Hepatocyte (in vitro differentiated cells): ENCODE results near the gene DIP2C. TPM values are rescaled to one million over a fixed set of nuclear protein-coding genes. Genes with fewer than 3 reads are reported as not detected.

ENCODE experiments used
- DNase-seq: peaks from one replicate; pipeline ENCODE4 v3.0.0-alpha.2; 2016; ENCODE audit warnings: low spot score
- H2AFZ ChIP-seq: fragments of 200-600 bp; sonication (generic); 2 replicates; pipeline ENCODE4 v1.6.0; 2016; ENCODE audit warnings: antibody characterized with exemption, mild to moderate bottlenecking
- H3K27ac ChIP-seq: fragments of 200-600 bp; sonication (generic); 2 replicates; pipeline ENCODE4 v1.5.1; 2016; ENCODE audit warnings: mild to moderate bottlenecking
- H3K27me3 ChIP-seq: fragments of 200-600 bp; sonication (generic); 2 replicates; pipeline ENCODE4 v1.6.1; 2016
- H3K36me3 ChIP-seq: fragments of 200-600 bp; sonication (generic); replicated peaks from 2 replicates; pipeline ENCODE4 v1.5.1; 2016; ENCODE audit warnings: low read depth; ENCODE audit not compliant: insufficient read depth
- H3K4me1 ChIP-seq: fragments of 200-600 bp; sonication (generic); 2 replicates; pipeline ENCODE4 v1.5.1; 2016; ENCODE audit warnings: mild to moderate bottlenecking, moderate library complexity; ENCODE audit not compliant: insufficient read depth
- H3K4me2 ChIP-seq: fragments of 200-600 bp; sonication (generic); 2 replicates; pipeline ENCODE4 v1.6.0; 2016
- H3K4me3 ChIP-seq: fragments of 200-600 bp; sonication (generic); 2 replicates; pipeline ENCODE4 v1.5.1; 2016; ENCODE audit warnings: mild to moderate bottlenecking
- H3K79me2 ChIP-seq: fragments of 200-600 bp; sonication (generic); 2 replicates; pipeline ENCODE4 v1.6.0; 2017; ENCODE audit warnings: mild to moderate bottlenecking
- H3K9me2 ChIP-seq: fragments of 200-600 bp; sonication (generic); replicated peaks from 2 replicates; pipeline ENCODE4 v1.6.0; 2017; ENCODE audit warnings: mild to moderate bottlenecking; ENCODE audit not compliant: insufficient read depth
- H3K9me3 ChIP-seq: fragments of 200-600 bp; sonication (generic); 2 replicates; pipeline ENCODE4 v1.5.1; 2016; ENCODE audit warnings: low read depth, mild to moderate bottlenecking
- H4K20me1 ChIP-seq: fragments of 200-600 bp; sonication (generic); 2 replicates; pipeline ENCODE4 v1.6.0; 2016; ENCODE audit warnings: mild to moderate bottlenecking; ENCODE audit not compliant: insufficient read depth, poor library complexity, severe bottlenecking
- CTCF ChIP-seq: fragments of 200-600 bp; sonication (generic); IDR thresholded peaks from 2 replicates; pipeline ENCODE4 v1.5.1; 2016; ENCODE audit warnings: antibody characterized with exemption, mild to moderate bottlenecking; ENCODE audit not compliant: poor library complexity
- EZH2 ChIP-seq: fragments of 200-600 bp; sonication (generic); IDR thresholded peaks from 2 replicates; pipeline ENCODE4 v1.6.1; 2016; ENCODE audit warnings: antibody characterized with exemption, mild to moderate bottlenecking, borderline replicate concordance
- EZH2phosphoT487 ChIP-seq: fragments of 200-600 bp; sonication (generic); IDR thresholded peaks from one replicate; pipeline ENCODE4 v1.6.1; 2018; ENCODE audit warnings: antibody characterized with exemption, mild to moderate bottlenecking, low read depth, moderate library complexity; ENCODE audit not compliant: unreplicated experiment, severe bottlenecking
- WGBS: methylation state at CpG from one replicate; pipeline ENCODE4 v1.1.6; 2016; ENCODE audit warnings: low lambda C conversion rate; ENCODE audit errors: missing lambda C conversion rate; 5-methylcytosine and 5-hydroxymethylcytosine counted together
- polyA plus RNA-seq: library from polyadenylated mRNA; unstranded; fragments of >200 nt; fragmentation: Nextera tagmentation; extraction: Ambion mirVana; gene quantifications from 2 replicates; pipeline ENCODE4 v1.2.1, GENCODE V29; 2016
- total RNA-seq: library from RNA; depleted of rRNA; stranded (reverse); fragments of >200 nt; gene quantifications from 2 replicates; pipeline ENCODE4 v1.2.3, GENCODE V29; 2014

DIP2C gene
- total and polyA plus RNA-seq, 2 experiments from 2014 or later = 11.1 to 12.8 TPM

GRCh38 chr10:375815-376505 is 313.5 kb downstream of the DIP2C start:
- Histone ChIP-seq H3K9me3 (no peaks in the 10 kb centered on the region), H3K79me2 (no peaks in the 10 kb centered on the region), H3K9me2 (no peaks in the 10 kb centered on the region), H3K27me3 (no peaks in the 10 kb centered on the region), H3K4me1 (peaks cover 44% of the 10 kb centered on the region), H4K20me1 (no peaks in the 10 kb centered on the region), H2AFZ (no peak overlapping the region), H3K4me3 (no peak overlapping the region), H3K27ac (peak overlapping the region; percentile 92), H3K36me3 (no peaks in the 10 kb centered on the region), H3K4me2 (no peak overlapping the region)
- 87% methylated on average over 33 of the region's 35 CpGs for WGBS
- TF ChIP-seq EZH2phosphoT487 = no peak
- TF ChIP-seq CTCF = no peak
- no peak for TF ChIP-seq EZH2
- no peak for DNase-seq

DNA sequence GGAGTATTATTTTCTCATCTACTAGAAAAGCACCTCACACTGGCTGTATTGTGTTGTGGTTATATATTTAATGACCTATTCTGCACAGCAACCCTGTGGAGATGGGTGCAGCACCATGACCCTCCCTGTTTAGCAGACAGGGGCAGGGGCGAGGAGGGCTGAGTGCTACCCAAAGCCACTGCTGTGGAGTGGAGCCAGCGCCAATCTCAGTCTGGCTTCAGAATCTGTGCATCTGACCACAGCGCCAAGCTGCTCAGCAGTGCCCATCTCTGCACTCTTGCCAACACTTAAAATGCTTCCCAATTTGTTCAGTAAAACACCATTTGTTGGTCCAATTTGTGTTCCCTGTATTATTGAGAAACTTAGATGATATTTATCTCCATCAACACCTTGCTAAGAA is 315.1 kb downstream of the DIP2C start:
- no peak for DNase-seq
- TF ChIP-seq CTCF (no peak), EZH2phosphoT487 (no peak), EZH2 (no peak)
- peak overlapping the region; percentile 92 for H3K27ac ChIP-seq
- H3K9me3 ChIP-seq = no peaks in the 10 kb centered on the region
- H2AFZ ChIP-seq = no peak overlapping the region
- no peaks in the 10 kb centered on the region for H3K79me2 ChIP-seq
- peaks cover 58% of the 10 kb centered on the region for H3K4me1 ChIP-seq
- no peaks in the 10 kb centered on the region for H3K9me2 ChIP-seq
- H3K27me3 ChIP-seq = no peaks in the 10 kb centered on the region
- H3K4me2 ChIP-seq = no peak overlapping the region
- no peak overlapping the region for H3K4me3 ChIP-seq
- H3K36me3 ChIP-seq = no peaks in the 10 kb centered on the region
- WGBS = 91% methylated on average over 3 of the region's 3 CpGs
- no peaks in the 10 kb centered on the region for H4K20me1 ChIP-seq

- H3K4me2 ChIP-seq = peak overlapping the region; percentile 56
- no peaks in the 10 kb centered on the region for H4K20me1 ChIP-seq
- no peaks in the 10 kb centered on the region for H3K36me3 ChIP-seq
- H3K4me3 ChIP-seq = no peak overlapping the region
- no peaks in the 10 kb centered on the region for H3K9me2 ChIP-seq
- no peaks in the 10 kb centered on the region for H3K9me3 ChIP-seq
- H3K79me2 ChIP-seq = no peaks in the 10 kb centered on the region
- peak overlapping the region; percentile 92 for H3K27ac ChIP-seq
- no peak overlapping the region for H2AFZ ChIP-seq
- peak; percentile 62 for DNase-seq
- TF ChIP-seq EZH2 (no peak), CTCF (no peak), EZH2phosphoT487 (no peak)
- no peaks in the 10 kb centered on the region for H3K27me3 ChIP-seq
- WGBS = 21% methylated on average over 8 of the region's 8 CpGs
- H3K4me1 ChIP-seq = peaks cover 65% of the 10 kb centered on the region
Observed at GRCh38 chr10:373526-374309, 315.8 kb downstream of the DIP2C start.
